Gastroesophageal sphincter (tissue), 4 donors: Measurements from ENCODE around the gene OR52B6. TPM values are rescaled to one million over a fixed set of nuclear protein-coding genes. Genes with fewer than 3 reads are reported as not detected.

Source experiments
- ATAC-seq: fragments of 150-250 bp; one replicate; pipeline ENCODE4 v1.9.1; 2016; ENCODE audit warnings: mild to moderate bottlenecking, moderate library complexity
- H3K27ac ChIP-seq, 4 donors: fragments of 200-600 bp; sonication (generic) in 3 of 4; 1 replicate in 3 of 4; 2 replicates in 1 of 4; pipeline ENCODE4 v1.5.1; 2016 to 2019
- H3K27me3 ChIP-seq: fragments of 200-600 bp; sonication (generic); one replicate; pipeline ENCODE4 v1.5.1; 2019
- H3K36me3 ChIP-seq, 2 donors: fragments of 200-600 bp; sonication (generic); one replicate each; pipeline ENCODE4 v1.5.1; 2019; ENCODE audit warnings: control low read depth in 1 of 2
- H3K4me1 ChIP-seq, 3 donors: fragments of 200-600 bp; sonication (generic); 1 replicate in 2 of 3; 2 replicates in 1 of 3; pipeline ENCODE4 v1.5.1; 2016 to 2019; ENCODE audit warnings: control low read depth in 2 of 3
- H3K4me3 ChIP-seq, 2 donors: fragments of 200-600 bp; sonication (generic); one replicate each; pipeline ENCODE4 v1.5.1; 2019; ENCODE audit warnings: mild to moderate bottlenecking in 1 of 2, moderate library complexity in 1 of 2
- H3K9me3 ChIP-seq, 3 donors: fragments of 200-600 bp; sonication (generic); one replicate each; pipeline ENCODE4 v1.5.1; 2017 to 2019; ENCODE audit warnings: control low read depth in 2 of 3
- CTCF ChIP-seq, 4 experiments: fragments of 200-600 bp in 2 of 4; fragments of 450-650 bp in 2 of 4; sonication (generic) in 1 of 4; IDR thresholded peaks; one replicate each; pipeline ENCODE4 v1.5.1; 2017 to 2019; ENCODE audit warnings: antibody characterized with exemption in 4 of 4, mild to moderate bottlenecking in 2 of 4, moderate library complexity in 2 of 4
- EP300 ChIP-seq: sonication (generic); formaldehyde crosslinking; IDR thresholded peaks from one replicate; pipeline ENCODE4 v1.6.1; 2017; ENCODE audit warnings: antibody characterized with exemption, mild to moderate bottlenecking
- POLR2A ChIP-seq, 2 donors: fragments of 450-650 bp; IDR thresholded peaks; one replicate each; pipeline ENCODE4 v1.6.1; 2017; ENCODE audit warnings: antibody characterized with exemption in 2 of 2, mild to moderate bottlenecking in 2 of 2, moderate library complexity in 1 of 2
- POLR2AphosphoS5 ChIP-seq: sonication (generic); formaldehyde crosslinking; IDR thresholded peaks from one replicate; pipeline ENCODE4 v1.6.1; 2017; ENCODE audit warnings: antibody characterized with exemption
- WGBS, 2 donors: methylation state at CpG; one replicate each; pipeline ENCODE4 v1.1.5; 2018; ENCODE audit warnings: low coverage in 1 of 2; 5-methylcytosine and 5-hydroxymethylcytosine counted together
- total RNA-seq, 4 donors: library from RNA; depleted of rRNA; stranded (reverse); fragments of >200 nt; gene quantifications; one replicate each; pipeline ENCODE4 v1.1.0, GENCODE V29; 2016

OR52B6 gene
- total RNA-seq, 4 donors from 2014 or later, result not detected

- WGBS, 2 donors, result 52 to 57% methylated on average over 3 of the region's 3 CpGs
- Histone ChIP-seq H3K36me3 (no peaks in the 10 kb centered on the region), H3K9me3 (no peaks in the 10 kb centered on the region), H3K27ac (no peak overlapping the region), H3K4me1 (no peaks in the 10 kb centered on the region), H3K27me3 (no peaks in the 10 kb centered on the region), H3K4me3 (no peak overlapping the region)
- no peak for TF ChIP-seq POLR2AphosphoS5
- no peak for TF ChIP-seq POLR2A (IDR thresholded peaks at IDR 0.05)
- no peak for TF ChIP-seq EP300
- TF ChIP-seq CTCF (IDR thresholded peaks at IDR 0.05), result no peak
- ATAC-seq, result no peak
Measured at GRCh38 chr11:5556596-5557188, 24.0 kb upstream of the OR52B6 start.

GRCh38 chr11:5557751-5558150, 22.9 kb upstream of the OR52B6 start:
- Histone ChIP-seq H3K4me1 (no peaks in the 10 kb centered on the region), H3K9me3 (no peaks in the 10 kb centered on the region), H3K36me3 (no peaks in the 10 kb centered on the region), H3K27ac (no peak overlapping the region), H3K27me3 (no peaks in the 10 kb centered on the region), H3K4me3 (no peak overlapping the region)
- ATAC-seq, result no peak
- 54 to 89% methylated on average over 3 of the region's 3 CpGs for WGBS, 2 donors
- TF ChIP-seq EP300 (no peak), POLR2AphosphoS5 (no peak), POLR2A (IDR thresholded peaks at IDR 0.05) (no peak), CTCF (IDR thresholded peaks at IDR 0.05) (no peak)

GRCh38 chr11:5564259-5565019, 16.2 kb upstream of the OR52B6 start:
- WGBS, 2 donors, result 67 to 73% methylated on average over 1 of the region's 1 CpG
- ATAC-seq, result no peak
- H3K4me1 ChIP-seq, result no peaks in the 10 kb centered on the region
- TF ChIP-seq EP300 (no peak), CTCF (IDR thresholded peaks at IDR 0.05) (no peak), POLR2AphosphoS5 (no peak), POLR2A (IDR thresholded peaks at IDR 0.05) (no peak)
- H3K36me3 ChIP-seq, result no peaks in the 10 kb centered on the region
- no peak overlapping the region for H3K4me3 ChIP-seq
- no peak overlapping the region for H3K27ac ChIP-seq
- no peaks in the 10 kb centered on the region for H3K9me3 ChIP-seq
- H3K27me3 ChIP-seq, result no peaks in the 10 kb centered on the region

GRCh38 chr11:5574654-5575053, 6.0 kb upstream of the OR52B6 start:
- Histone ChIP-seq H3K4me1 (no peaks in the 10 kb centered on the region), H3K4me3 (no peak overlapping the region), H3K27me3 (no peaks in the 10 kb centered on the region), H3K9me3 (no peaks in the 10 kb centered on the region), H3K27ac (no peak overlapping the region), H3K36me3 (no peaks in the 10 kb centered on the region)
- ATAC-seq, result no peak
- 78 to 80% methylated on average over 2 of the region's 2 CpGs for WGBS, 2 donors
- no peak for TF ChIP-seq POLR2AphosphoS5
- no peak for TF ChIP-seq CTCF (IDR thresholded peaks at IDR 0.05)
- TF ChIP-seq POLR2A (IDR thresholded peaks at IDR 0.05), result no peak
- no peak for TF ChIP-seq EP300

- Histone ChIP-seq H3K27me3 (no peaks in the 10 kb centered on the region), H3K27ac (no peak overlapping the region), H3K36me3 (no peaks in the 10 kb centered on the region), H3K4me1 (no peaks in the 10 kb centered on the region), H3K4me3 (no peak overlapping the region), H3K9me3 (no peaks in the 10 kb centered on the region)
- no peak for ATAC-seq
- 57 to 67% methylated on average over 2 to 3 of the region's 4 CpGs for WGBS, 2 donors
- TF ChIP-seq POLR2A (IDR thresholded peaks at IDR 0.05) (no peak), EP300 (no peak), CTCF (IDR thresholded peaks at IDR 0.05) (no peak), POLR2AphosphoS5 (no peak)
Measured at GRCh38 chr11:5575152-5575551, 5.5 kb upstream of the OR52B6 start.
